GM18505 (cell line): ENCODE measurements around the gene ZNF2.

Source experiments
- ATAC-seq: cut with Tn5 transposase; IDR thresholded peaks from one replicate; pipeline ENCODE4 v1.9.1; 2021; ENCODE audit not compliant: unreplicated experiment
- POLR2A ChIP-seq: IDR thresholded peaks from 4 replicates; pipeline ENCODE4 v1.6.1; 2011; ENCODE audit warnings: borderline replicate concordance; ENCODE audit not compliant: insufficient read depth, insufficient read length; ENCODE audit errors: extremely low read depth

The ZNF2 gene

DNA sequence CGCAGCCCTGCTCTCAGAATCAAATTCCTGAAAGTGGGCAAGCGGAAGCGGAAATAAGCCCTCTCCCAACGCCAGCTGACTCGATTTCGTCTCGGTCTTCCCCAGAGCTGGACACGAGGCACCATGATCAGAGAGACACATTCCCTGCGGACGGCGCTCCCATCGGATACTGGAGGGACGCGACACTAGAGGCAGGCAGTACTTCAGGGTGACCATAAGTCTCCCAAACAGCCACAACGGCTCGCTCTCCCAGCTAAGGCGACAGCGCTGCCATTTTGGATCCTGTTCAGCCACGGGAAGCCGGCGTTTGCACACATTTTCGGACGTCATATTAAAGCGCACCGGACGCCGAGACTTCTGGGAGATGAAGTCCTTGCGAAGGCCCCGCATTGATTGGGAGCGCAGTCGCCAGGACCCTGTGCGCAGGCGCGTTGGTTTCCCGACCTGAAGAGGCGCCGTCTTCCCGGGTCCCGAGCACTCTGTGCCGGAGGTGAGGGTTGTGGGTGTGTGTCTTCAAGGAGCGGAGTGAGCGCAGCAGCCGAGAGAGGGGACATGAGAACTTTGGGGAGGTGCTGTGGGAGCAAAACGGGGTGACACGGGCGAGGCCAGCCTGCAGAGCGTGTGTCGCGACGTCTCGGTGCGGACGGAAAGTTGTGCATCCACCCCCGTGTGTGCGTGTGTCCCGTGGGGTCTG lies at the start of gene ZNF2:
TSS of gene ZNF2 (plus strand) at position 439 of the 694 bp plus-strand sequence. CDS start 10,418 bp downstream, outside the sequence.
- peak; percentile 97 for TF ChIP-seq POLR2A
- ATAC-seq = peak; percentile 92

DNA sequence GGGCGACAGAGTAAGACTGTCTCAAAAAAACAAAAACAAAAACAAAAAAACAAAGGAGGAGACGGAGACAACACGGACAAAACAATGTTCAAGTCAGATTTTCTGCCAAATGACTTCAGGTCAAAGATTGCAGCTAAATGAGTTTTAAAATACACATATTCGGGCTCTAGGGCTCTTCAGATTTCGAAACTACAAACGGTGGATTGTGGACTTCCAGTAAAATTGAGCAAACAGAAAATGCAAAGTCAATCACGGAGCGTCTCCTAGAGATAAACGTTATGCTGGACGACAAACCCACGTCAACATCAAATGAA lies 44.6 kb upstream of the ZNF2 start:
- no peak for ATAC-seq
- TF ChIP-seq POLR2A = no peak

DNA sequence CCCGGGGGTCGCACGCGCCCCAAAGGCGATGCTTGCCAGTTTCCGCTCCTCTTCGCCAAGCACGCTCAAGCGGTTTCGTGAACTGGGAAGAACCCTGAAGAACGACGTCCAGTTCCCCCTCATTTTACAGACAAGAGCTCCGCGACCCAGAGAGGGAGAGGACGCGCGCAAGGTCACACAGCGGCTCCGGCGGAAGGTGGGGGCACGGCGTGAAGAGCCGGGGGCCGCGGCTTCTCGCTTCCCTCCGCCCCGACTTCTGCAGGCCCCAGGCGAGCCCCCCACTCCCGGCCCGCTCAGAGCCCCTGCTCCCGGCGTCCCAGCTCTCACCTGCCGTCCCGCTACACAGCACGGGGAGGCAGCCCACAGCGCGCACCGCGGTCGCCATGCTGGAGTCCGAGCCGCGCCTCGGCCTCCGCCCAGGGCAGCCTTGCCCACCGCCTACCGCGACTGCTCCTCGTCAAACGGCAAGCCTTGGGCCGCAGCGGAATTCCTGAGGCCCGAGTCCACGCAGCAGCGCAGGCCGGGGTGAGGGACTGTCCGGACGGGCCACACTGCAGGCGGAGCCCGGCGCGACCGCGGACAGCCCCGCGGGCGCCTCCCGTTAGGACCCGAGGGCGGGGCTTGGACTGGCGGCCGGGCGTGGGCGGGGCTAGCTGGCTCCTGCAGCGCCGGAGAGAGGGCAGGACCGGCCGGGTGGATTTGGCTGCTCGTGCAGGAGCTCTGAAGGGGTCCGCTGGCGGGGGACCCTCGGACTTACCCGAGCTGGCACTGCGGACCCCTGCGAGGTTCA lies 44.0 kb upstream of the ZNF2 start, which contains the start of gene MRPS5:
TSS of gene MRPS5 (minus strand) at position 402 of the 790 bp plus-strand sequence. CDS start at position 385, 17 bp downstream.
- peak; percentile 73 for TF ChIP-seq POLR2A
- ATAC-seq = peak; percentile 94

DNA sequence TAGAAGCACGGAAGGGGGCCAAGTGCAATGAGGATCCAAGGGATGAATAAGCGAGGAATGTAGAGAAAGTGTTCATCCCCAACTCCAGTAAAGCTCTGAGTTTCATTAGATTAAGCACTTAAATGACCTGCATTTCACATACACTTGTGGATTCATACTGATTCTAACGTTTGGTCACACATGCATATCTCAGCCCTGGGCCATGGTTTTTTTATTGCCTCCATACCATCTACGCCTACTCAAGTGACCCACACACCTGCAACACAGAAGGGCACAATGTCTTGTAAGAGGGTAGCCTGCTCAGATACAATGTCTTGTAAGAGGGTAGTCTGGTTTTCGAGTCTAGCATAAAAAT lies 43.4 kb upstream of the ZNF2 start:
- peak; percentile 9 for ATAC-seq
- TF ChIP-seq POLR2A = no peak

DNA sequence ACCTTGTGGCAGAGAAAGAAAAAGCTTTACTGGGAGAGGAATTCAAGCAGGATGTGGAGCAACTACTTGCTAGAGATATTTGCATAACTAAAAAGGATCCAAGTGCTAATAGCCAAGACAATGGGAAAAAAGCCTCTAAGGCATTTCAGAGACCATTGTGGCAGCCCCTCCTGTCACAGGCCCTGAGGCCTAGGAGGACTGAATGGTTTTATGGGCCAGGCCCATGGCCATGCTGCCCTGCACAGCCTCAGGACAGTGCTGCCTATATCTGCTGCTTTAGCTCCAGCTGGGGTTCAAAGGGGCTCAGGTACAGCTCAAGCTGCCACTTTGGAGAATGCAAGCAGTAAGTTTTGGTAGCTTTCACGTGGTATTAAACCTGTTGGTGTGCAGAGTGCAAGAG lies 26.9 kb upstream of the ZNF2 start:
- no peak for ATAC-seq
- no peak for TF ChIP-seq POLR2A

DNA sequence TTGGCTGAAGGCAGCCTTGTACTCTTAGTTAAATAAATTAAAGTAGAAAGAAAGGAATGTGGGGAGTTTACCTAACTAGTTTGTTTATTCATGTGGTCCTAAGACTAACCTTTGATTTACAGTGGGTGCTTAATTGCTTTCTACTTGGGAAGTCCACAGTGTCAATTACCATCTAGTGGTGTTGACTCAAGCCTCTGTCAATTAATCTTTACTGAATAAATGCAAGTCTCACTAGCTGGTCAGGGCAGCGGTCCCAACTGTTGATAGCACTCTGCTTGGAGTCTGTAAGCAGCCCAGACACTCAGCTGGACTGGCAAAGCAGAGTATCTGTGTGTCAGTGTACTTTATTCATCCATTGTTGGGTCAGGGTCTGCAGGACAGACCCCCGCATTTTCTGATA lies 21.8 kb upstream of the ZNF2 start:
- no peak for TF ChIP-seq POLR2A
- ATAC-seq = no peak

DNA sequence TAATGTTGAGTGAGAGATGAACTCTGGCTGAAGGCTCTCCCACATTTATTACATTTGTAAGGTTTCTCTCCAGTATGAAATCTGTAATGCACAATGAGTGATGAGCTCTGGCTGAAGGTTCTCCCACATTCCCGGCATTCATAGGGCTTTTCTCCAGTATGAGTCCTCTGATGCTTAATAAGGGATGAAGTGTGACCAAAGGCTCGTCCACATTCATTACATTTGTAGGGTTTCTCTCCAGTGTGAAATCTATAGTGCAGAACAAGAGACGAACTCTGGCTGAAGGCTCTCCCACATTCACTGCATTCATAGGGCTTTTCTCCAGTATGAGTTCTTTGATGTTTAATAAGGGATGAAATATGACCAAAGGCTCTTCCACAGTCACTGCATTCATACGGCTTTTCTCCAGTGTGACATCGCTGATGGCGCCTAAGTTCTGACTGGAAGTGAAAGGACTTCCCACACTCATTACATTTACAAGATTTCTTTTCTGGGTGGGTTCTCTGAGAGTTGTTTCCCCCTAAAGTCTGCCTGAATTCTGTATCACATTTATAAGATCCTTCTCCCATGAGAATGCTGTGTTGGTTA lies 16.1 kb upstream of the ZNF2 start:
- TF ChIP-seq POLR2A = no peak

DNA sequence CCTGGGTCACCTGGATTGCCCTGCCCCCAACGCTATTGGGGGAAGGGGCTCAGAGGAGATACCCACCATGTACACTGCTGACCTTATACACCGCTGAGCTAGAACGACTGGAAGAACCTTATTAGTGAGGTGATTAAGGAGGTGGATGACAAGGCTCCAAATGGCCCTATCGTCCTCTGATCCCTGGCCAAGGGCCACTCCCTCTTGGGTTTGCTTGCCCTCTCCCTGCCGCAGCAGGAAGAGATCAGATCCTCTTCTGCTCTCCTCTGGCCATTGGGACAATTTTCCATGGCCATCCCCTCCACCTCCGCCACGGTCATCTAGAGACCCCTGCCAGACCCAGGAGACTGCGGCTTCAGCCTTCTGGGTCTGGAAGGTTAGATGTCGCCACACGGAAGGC lies 7.2 kb upstream of the ZNF2 start:
- no peak for TF ChIP-seq POLR2A
- no peak for ATAC-seq

More for the DNA sequence above, 16.1 kb upstream of the ZNF2 start:
- ATAC-seq = no peak

DNA sequence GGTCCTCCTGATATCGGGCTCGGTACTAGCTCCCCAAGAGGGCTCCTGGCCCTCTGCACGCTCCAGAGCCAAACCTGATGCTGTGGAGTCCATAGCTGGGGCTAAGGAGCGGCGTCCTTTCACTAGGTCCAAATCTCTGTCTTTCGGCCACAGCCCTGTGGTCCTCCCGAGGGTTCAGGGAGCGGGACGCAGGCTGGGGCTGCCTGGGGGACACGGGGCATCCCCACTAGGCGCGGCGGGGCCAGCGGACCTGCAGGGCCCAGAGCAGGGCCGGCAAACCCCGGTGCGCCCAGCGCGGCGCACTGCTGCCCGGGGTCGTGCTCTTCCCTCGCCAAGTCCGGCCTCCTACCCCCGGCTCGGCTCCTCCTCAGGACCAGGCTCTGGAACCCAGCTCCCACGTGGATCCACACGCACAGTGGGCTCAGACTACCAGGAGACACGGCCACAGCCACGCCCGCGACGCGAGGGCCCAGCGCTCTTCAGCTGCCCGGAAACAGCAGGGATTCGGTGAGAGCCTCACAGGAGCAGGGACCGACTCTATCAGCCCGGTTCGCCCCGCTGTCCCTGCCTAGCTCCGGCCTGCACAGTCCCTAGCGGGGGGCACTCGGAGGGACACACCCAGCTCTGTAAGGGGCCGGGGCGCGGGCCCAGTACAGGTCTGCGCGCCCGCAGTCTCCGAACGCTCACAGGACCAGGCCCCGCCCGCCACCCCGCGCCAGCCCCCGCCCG lies 6.6 kb upstream of the ZNF2 start:
- TF ChIP-seq POLR2A = peak; percentile 3
- ATAC-seq = peak; percentile 43

DNA sequence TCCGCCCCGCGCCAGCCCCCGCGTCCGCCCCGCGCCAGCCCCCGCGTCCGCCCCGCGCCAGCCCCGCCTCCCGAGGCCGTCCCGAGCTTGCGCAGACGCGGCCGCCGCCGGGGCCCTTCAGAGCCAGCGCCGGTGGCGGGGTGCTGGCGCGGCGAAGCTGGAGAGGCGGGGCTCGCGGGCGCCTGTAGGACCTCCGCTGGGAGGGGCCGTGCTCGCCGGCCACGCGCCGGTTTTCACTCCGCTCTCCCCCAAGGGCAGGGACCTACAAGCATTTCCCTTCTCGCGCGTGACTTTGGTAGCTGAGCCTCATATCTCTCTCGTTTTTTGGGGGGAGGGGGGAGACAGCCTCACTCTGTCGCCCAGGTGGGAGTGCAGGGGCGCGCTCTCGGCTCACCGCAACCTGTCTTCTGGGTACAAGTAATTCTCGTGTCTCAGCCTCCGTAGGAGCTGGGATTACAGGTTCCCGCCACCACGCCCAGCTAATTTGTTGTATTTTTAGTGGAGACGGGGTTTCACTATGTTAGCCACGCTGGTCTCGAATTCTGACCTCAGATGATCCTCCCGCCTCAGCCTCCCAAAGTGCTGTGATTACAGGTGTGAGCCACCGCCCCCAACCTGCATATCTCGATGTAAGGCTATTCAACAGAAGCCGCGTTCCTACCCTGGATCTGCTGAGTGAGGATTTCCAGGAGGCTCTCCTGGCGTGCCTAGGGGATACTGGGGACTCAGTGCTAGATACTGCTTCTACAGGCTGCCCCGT lies 5.7 kb upstream of the ZNF2 start, which contains the start of gene ZNF514:
TSS of gene ZNF514 (minus strand) at position 159 of the 760 bp plus-strand sequence. CDS start 6,595 bp downstream, outside the sequence.
- TF ChIP-seq POLR2A = peak; percentile 46
- ATAC-seq = peak; percentile 93

DNA sequence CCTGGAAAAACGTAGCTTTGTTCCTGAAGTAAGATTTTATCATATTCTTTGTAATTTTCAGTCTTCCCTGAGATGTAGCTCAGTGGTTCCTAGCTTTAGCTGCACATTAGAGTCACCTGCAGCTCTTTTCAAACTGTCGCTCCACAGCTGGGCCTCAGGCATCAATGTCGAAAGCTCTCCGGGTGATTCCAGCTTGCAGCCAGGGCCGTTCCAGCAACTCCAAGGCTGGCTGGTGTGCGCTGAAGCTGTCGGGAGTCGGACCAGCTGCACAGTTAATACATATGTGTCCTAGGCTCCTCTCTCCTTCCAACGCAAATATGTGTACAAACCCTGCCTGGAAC lies 609 bp upstream of the ZNF2 start:
- peak; percentile 10 for ATAC-seq
- TF ChIP-seq POLR2A = no peak

DNA sequence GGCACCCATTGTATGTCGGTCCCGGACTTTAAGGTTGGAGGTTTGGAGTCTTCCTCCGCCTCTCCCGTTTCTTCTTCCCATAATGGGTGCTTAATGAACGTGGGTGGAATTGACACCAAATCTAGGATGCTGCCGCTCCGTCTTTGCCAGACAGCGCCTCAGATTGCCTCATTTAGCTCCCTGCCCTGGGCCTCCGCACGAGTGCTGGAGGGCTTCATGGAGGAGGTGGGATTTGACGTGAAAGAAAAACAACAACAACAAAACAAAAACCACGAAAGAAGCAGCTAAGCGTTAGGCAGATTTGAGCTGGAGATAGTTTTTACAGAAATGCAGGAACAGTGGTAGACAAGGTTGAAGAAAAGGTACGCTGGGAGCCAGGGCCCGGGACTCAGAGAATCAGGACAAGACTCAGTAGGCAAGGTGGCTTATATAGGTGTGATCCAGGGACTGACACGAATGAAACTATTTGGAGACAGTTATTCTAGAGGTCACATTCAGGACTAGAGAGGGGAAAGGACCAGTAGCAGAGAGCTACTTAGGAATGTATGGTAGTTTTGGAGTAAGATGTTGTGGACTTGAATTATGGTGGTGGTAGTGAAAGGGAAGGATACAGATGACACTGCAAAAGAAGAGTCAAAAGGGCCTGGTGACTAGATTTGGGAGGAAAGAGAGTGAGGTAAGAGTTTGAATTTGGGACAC lies 605 bp downstream of the ZNF2 start:
- ATAC-seq = peak; percentile 10
- TF ChIP-seq POLR2A = no peak
